Prostate gland (tissue), 2 donors: ENCODE data around the gene TMEM108. TPM values are rescaled to one million over a fixed set of nuclear protein-coding genes. Genes with fewer than 3 reads are reported as not detected.
A peak's percentile ranks its signal among the peaks of the same experiment; 100 is the strongest.
"Not testable (repeated sequence)": the region's sequence is repeated elsewhere in the genome, so short reads cannot be mapped to it uniquely, and the experiment has no call there.

Experiments
- DNase-seq: peaks from one replicate; pipeline ENCODE4 v3.0.0-alpha.2; 2019; ENCODE audit warnings: low spot score
- H3K27ac ChIP-seq, 2 donors: fragments of 200-600 bp; sonication (generic); 2 replicates each; pipeline ENCODE4 v1.5.1; 2017 to 2019
- H3K27me3 ChIP-seq: fragments of 200-600 bp; sonication (generic); replicated peaks from 2 replicates; pipeline ENCODE4 v1.5.1; 2019; ENCODE audit not compliant: insufficient read depth
- H3K36me3 ChIP-seq, 2 donors: fragments of 200-600 bp; sonication (generic); 1 replicate in 1 of 2; 2 replicates in 1 of 2; pipeline versions ENCODE4 v1.5.1 to v1.8.1; 2017 to 2019
- H3K4me1 ChIP-seq: fragments of 200-600 bp; sonication (generic); replicated peaks from 2 replicates; pipeline ENCODE4 v1.5.1; 2019
- H3K4me3 ChIP-seq, 2 donors: fragments of 200-600 bp; sonication (generic); 2 replicates each; pipeline ENCODE4 v1.5.1; 2017 to 2019
- H3K9me3 ChIP-seq: fragments of 200-600 bp; sonication (generic); 2 replicates; pipeline ENCODE4 v1.5.1; 2017
- POLR2A ChIP-seq: fragments of 450-650 bp; IDR thresholded peaks from one replicate; pipeline ENCODE4 v1.6.1; 2016; ENCODE audit warnings: antibody characterized with exemption, mild to moderate bottlenecking
- POLR2AphosphoS5 ChIP-seq: sonication (generic); formaldehyde crosslinking; IDR thresholded peaks from one replicate; pipeline ENCODE4 v1.6.1; 2017; ENCODE audit warnings: antibody characterized with exemption
- WGBS: methylation state at CpG from one replicate; pipeline ENCODE4 v1.1.5; 2018; 5-methylcytosine and 5-hydroxymethylcytosine counted together
- intact Hi-C: fragments of 100-400 bp; cut with DNase I; formaldehyde crosslinking; loops from one replicate; pipeline ENCODE4 v1.14.2; 2022
- total RNA-seq, 2 donors: library from RNA; depleted of rRNA; stranded (reverse); fragments of >200 nt; gene quantifications; one replicate each; pipeline ENCODE4 v1.1.0, GENCODE V29; 2016
- TF ChIP-seq, protein P1 (sequence below), 4 experiments: fragments of 200-600 bp in 2 of 4; fragments of 450-650 bp in 2 of 4; sonication (generic) in 2 of 4; IDR thresholded peaks; 1 replicate in 3 of 4; 2 replicates in 1 of 4; pipeline ENCODE4 v1.5.1; 2016 to 2019; ENCODE audit warnings: antibody characterized with exemption in 4 of 4, mild to moderate bottlenecking in 2 of 4, moderate library complexity in 2 of 4

The TMEM108 gene
- total RNA-seq = 1 to 10 TPM in 1 of 2 donors, not detected in 1; 8.1 TPM

DNA sequence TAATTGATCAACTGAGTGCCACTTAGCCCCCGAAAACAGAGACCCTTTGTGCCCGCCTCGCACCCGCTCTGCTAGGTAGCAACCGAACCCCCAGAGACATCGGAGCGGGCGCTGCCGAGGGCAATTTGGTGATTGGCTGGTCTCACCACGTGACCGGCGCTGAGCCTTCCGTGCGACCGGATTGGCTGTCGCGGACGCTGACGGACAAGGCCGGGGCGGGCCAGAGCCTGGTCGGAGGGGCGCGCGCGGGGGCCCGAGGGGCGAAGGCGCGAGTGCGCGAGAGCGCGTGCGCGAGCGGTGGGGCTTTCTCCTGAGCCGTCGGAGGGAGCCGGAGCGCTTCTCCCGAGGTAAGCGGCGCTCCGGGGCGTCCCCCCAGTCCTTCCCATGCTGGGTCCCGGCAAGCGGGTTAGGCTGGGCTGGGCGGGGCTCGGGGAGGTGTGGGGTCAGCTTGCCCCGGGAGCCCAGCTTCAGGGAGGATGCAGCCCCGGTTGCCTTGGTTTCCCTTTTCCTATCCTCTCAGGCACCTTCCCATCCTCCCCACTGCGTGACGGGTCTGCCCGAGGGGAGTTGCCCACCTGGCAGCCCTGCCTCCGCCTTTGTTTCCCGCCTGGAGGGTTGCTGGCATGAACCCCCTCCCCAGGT, at the start of gene TMEM108:
TMEM108 (plus strand) TSS at position 303 of the 642 bp plus-strand sequence.
- Histone ChIP-seq H3K27me3 (no peaks in the 10 kb centered on the region), H3K9me3 (no peaks in the 10 kb centered on the region), H3K36me3 (no peaks in the 10 kb centered on the region), H3K4me1 (no peaks in the 10 kb centered on the region), H3K4me3 (peak within 1 kb of the TSS; percentile 35 to 39), H3K27ac (no peak within 1 kb of the TSS)
- intact Hi-C loops = loop anchor here (5.0 kb wide), 1 partner anchor 306 kb away; no protein-coding TSS in a partner anchor
- WGBS = 2% methylated on average over 56 of the region's 57 CpGs
- TF ChIP-seq, protein P1, sequence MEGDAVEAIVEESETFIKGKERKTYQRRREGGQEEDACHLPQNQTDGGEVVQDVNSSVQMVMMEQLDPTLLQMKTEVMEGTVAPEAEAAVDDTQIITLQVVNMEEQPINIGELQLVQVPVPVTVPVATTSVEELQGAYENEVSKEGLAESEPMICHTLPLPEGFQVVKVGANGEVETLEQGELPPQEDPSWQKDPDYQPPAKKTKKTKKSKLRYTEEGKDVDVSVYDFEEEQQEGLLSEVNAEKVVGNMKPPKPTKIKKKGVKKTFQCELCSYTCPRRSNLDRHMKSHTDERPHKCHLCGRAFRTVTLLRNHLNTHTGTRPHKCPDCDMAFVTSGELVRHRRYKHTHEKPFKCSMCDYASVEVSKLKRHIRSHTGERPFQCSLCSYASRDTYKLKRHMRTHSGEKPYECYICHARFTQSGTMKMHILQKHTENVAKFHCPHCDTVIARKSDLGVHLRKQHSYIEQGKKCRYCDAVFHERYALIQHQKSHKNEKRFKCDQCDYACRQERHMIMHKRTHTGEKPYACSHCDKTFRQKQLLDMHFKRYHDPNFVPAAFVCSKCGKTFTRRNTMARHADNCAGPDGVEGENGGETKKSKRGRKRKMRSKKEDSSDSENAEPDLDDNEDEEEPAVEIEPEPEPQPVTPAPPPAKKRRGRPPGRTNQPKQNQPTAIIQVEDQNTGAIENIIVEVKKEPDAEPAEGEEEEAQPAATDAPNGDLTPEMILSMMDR (IDR thresholded peaks at IDR 0.05) = no peak
- TF ChIP-seq POLR2A (no peak), POLR2AphosphoS5 (peak; percentile 14)
- DNase-seq = peak; percentile 65

DNA sequence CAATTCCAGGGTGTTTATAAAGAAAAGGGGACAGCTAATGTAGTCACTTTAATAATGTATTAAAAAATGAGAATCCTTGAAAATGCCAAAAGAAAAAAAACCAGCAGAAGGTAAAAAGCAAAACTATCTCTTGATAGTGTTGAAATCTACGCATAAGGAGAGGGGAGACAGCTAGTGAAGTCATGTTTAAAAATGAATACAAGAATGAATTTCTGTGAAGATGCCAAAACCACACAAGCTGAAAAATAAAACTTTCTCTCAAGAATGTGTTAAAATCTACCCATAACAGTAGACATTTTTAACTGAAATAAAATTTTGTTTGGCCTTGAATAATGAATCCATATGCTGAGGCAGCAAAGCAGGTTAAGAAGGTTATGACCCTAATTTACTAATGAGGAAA, 42.2 kb upstream of the TMEM108 start:
- Histone ChIP-seq H3K4me3 (no peak overlapping the region), H3K27ac (no peak overlapping the region), H3K4me1 (no peaks in the 10 kb centered on the region), H3K27me3 (no peaks in the 10 kb centered on the region), H3K36me3 (no peaks in the 10 kb centered on the region), H3K9me3 (no peaks in the 10 kb centered on the region)
- no peak for DNase-seq
- TF ChIP-seq, protein P1 (IDR thresholded peaks at IDR 0.05) = no peak
- no peak for TF ChIP-seq POLR2A
- TF ChIP-seq POLR2AphosphoS5 = no peak
- 83% methylated on average over 1 of the region's 1 CpG for WGBS
- intact Hi-C loops = no loop called here

DNA sequence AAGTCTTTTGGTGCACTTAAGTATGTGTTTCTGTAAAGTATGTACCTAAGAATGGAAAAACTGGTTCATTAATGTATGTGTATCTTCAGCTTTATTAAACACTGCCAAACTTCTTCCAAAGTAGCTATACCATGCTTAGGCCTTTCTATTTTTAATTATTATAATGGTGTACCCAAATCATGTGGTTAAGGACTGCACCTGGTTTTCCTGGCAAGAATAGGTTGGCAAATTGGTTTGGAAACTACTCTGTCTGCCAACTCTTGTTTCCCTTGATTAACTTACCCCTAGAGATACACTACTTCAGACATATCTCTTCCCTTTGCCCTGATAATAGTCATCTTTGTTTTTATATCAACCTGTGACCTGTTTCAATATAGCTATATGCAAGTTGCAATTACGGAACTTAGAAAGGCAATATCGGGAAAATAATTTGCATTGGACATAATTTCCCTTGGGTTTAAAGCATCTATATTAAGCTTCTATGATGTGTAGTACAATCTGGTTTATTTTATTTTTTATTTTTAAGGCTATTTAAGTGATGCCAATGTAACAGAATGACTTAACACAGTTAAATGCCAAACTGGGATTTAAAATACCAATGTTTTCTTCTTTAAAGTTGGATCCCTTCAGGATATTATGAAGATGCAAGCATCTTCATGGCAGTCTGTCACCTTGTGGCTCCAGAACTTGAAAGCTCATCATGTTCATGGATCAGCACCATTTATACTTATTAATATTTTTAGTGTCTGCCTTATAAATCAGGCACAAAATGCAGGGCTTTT, 40.6 kb upstream of the TMEM108 start:
- TF ChIP-seq POLR2AphosphoS5 = no peak
- TF ChIP-seq, protein P1 (IDR thresholded peaks at IDR 0.05) = no peak
- no peak for TF ChIP-seq POLR2A
- Histone ChIP-seq H3K4me3 (no peak overlapping the region), H3K27ac (no peak overlapping the region), H3K9me3 (no peaks in the 10 kb centered on the region), H3K36me3 (no peaks in the 10 kb centered on the region), H3K27me3 (no peaks in the 10 kb centered on the region), H3K4me1 (no peaks in the 10 kb centered on the region)
- 80% methylated on average over 2 of the region's 2 CpGs for WGBS
- intact Hi-C loops = no loop called here
- DNase-seq = no peak

DNA sequence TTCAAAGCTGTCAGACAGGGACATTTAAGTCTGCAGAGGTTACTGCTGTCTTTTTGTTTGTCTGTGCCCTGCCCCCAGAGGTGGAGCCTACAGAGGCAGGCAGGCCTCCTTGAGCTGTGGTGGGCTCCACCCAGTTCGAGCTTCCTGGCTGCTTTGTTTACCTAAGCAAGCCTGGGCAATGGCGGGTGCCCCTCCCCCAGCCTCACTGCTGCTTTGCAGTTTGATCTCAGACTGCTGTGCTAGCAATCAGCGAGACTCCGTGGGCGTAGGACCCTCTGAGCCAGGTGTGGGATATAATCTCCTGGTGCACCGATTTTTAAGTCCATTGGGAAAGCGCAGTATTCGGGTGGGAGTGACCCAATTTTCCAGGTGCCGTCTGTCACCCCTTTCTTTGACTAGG, 33.2 kb upstream of the TMEM108 start:
- H3K27ac ChIP-seq, H3K27me3 ChIP-seq: not testable (repeated sequence)

DNA sequence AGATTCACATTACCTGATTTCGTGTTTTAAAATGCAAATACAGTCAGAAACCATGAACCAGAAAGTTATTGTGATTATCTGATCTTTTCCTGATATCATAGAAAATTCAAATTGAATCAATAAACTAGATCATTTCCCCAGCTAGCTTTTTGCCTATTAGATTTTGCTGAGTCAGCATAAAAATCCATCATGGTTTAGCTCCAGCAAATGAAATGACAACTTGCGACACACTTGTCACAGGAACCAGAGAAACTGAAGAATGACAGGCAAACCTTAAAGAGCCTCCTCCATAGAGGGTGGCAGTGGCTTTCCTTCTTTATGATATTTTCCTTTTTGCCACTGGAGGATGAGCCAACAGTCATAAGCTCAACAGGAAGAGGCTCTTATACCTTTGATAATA, 30.6 kb upstream of the TMEM108 start:
- DNase-seq = no peak
- no peak for TF ChIP-seq POLR2A
- TF ChIP-seq, protein P1 (IDR thresholded peaks at IDR 0.05) = no peak
- no peak for TF ChIP-seq POLR2AphosphoS5
- Histone ChIP-seq H3K27ac (no peak overlapping the region), H3K4me1 (peaks cover 4% of the 10 kb centered on the region), H3K9me3 (no peaks in the 10 kb centered on the region), H3K36me3 (no peaks in the 10 kb centered on the region), H3K4me3 (no peak overlapping the region), H3K27me3 (no peaks in the 10 kb centered on the region)
- 90% methylated on average over 2 of the region's 2 CpGs for WGBS
- intact Hi-C loops = no loop called here

More for the DNA sequence above, 33.2 kb upstream of the TMEM108 start:
- 91% methylated on average over 7 of the region's 9 CpGs for WGBS
- H3K4me3 ChIP-seq, H3K36me3 ChIP-seq, DNase-seq, H3K9me3 ChIP-seq, H3K4me1 ChIP-seq, intact Hi-C loops: not testable (repeated sequence)
